IMR-90 (cell line): ENCODE measurements around the gene KCTD16.

Source experiments
- CTCF ChIP-seq: conservative IDR thresholded peaks from 2 replicates; pipeline ENCODE4 v1.5.1; 2012; ENCODE audit warnings: mild to moderate bottlenecking, low read depth, low read length, improper control_type of control experiment
- ELK1 ChIP-seq: fragments of 150-350 bp; IDR thresholded peaks from 2 replicates; pipeline ENCODE4 v1.6.1; 2016; ENCODE audit warnings: low read depth, mild to moderate bottlenecking, low read length, moderate library complexity, borderline replicate concordance
- MAFK ChIP-seq: IDR thresholded peaks from 2 replicates; pipeline ENCODE4 v1.6.1; 2012; ENCODE audit warnings: low read depth, low read length, improper control_type of control experiment

- TF ChIP-seq ELK1 (no peak), CTCF (no peak), MAFK (no peak)
Observed at GRCh38 chr5:144414202-144415029, 243.7 kb downstream of the KCTD16 start.
